NCI-H446 treated with DMSO at 0.1 percent for 48 hours (cell line): ENCODE results near the gene DBR1.

Experiments used
- DNase-seq: peaks from one replicate; lab custom pipeline; 2025; lab: John Stamatoyannopoulos, UW

Gene DBR1

GRCh38 chr3:138174421-138175131, at the start of gene DBR1:
TSS of gene DBR1 (minus strand) at chr3:138174921. CDS start at chr3:138174795, 126 bp downstream.
- DNase-seq = peak; percentile 81

GRCh38 chr3:138222942-138223287, 48.2 kb upstream of the DBR1 start:
- DNase-seq = no peak

- no peak for DNase-seq
Observed at GRCh38 chr3:138222131-138222941, 47.6 kb upstream of the DBR1 start.

GRCh38 chr3:138220788-138221187, 46.1 kb upstream of the DBR1 start:
- no peak for DNase-seq

GRCh38 chr3:138220242-138220641, 45.5 kb upstream of the DBR1 start:
- no peak for DNase-seq

- DNase-seq = no peak
Observed at GRCh38 chr3:138219255-138219654, 44.5 kb upstream of the DBR1 start.

GRCh38 chr3:138213398-138214085, 38.8 kb upstream of the DBR1 start:
- no peak for DNase-seq

- DNase-seq = no peak
Observed at GRCh38 chr3:138210528-138210927, 35.8 kb upstream of the DBR1 start.

- DNase-seq = peak; percentile 30
Observed at GRCh38 chr3:138206196-138206595, 31.5 kb upstream of the DBR1 start.

- no peak for DNase-seq
Observed at GRCh38 chr3:138205527-138205926, 30.8 kb upstream of the DBR1 start.

GRCh38 chr3:138203938-138204337, 29.2 kb upstream of the DBR1 start:
- no peak for DNase-seq

- peak; percentile 30 for DNase-seq
Observed at GRCh38 chr3:138202945-138203701, 28.4 kb upstream of the DBR1 start.

GRCh38 chr3:138200424-138200823, 25.7 kb upstream of the DBR1 start:
- DNase-seq = no peak

- no peak for DNase-seq
Observed at GRCh38 chr3:138199851-138200250, 25.1 kb upstream of the DBR1 start.

GRCh38 chr3:138197524-138197923, 22.8 kb upstream of the DBR1 start:
- no peak for DNase-seq

- DNase-seq = no peak
Observed at GRCh38 chr3:138197058-138197457, 22.3 kb upstream of the DBR1 start.

GRCh38 chr3:138196023-138196422, 21.3 kb upstream of the DBR1 start:
- no peak for DNase-seq

GRCh38 chr3:138195481-138195880, 20.8 kb upstream of the DBR1 start:
- DNase-seq = peak; percentile 87

- no peak for DNase-seq
Observed at GRCh38 chr3:138188013-138188730, 13.5 kb upstream of the DBR1 start.

GRCh38 chr3:138187296-138188012, 12.7 kb upstream of the DBR1 start, which contains the start of gene ARMC8:
TSS of gene ARMC8 (plus strand) at chr3:138187301. CDS start at chr3:138187555, 254 bp downstream.
- peak; percentile 82 for DNase-seq
